ENCODE measurements around the gene ARL16.

DNA sequence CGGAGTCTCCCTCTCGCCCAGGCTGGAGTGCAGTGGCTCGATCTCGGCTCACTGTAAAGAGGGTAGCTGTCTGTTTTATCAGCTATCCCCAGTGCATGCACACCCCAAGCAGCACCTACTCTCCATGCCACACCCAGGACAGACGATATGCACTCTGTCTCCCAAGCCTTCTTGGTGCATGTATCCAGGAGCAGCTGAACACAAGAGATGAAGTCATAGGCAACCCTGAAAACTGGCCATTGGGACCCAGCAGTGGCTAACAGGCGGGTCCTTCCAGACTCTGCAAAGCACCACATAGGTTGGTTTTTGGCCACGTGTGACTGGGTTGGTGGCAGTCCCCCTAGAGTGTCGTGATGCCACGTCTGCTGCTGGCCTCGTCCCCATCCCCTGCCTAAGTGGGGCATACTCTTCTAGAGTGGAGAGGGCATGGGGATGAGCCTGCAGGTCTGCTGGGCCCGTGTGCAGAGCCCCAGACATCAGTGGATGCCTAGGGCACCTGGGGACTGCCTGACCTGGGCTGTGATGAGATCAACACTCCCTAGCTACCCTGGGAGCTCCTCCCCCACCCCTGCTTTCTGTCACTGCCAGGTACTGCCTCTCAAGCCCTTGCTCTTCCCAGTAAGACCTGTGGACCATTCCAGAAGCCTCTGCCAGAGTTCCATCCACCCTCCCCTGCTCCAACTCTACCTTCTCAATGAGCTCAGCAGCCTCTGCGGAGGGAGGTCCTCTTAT, 36.6 kb downstream of the ARL16 start:
- TF ChIP-seq, protein P1, sequence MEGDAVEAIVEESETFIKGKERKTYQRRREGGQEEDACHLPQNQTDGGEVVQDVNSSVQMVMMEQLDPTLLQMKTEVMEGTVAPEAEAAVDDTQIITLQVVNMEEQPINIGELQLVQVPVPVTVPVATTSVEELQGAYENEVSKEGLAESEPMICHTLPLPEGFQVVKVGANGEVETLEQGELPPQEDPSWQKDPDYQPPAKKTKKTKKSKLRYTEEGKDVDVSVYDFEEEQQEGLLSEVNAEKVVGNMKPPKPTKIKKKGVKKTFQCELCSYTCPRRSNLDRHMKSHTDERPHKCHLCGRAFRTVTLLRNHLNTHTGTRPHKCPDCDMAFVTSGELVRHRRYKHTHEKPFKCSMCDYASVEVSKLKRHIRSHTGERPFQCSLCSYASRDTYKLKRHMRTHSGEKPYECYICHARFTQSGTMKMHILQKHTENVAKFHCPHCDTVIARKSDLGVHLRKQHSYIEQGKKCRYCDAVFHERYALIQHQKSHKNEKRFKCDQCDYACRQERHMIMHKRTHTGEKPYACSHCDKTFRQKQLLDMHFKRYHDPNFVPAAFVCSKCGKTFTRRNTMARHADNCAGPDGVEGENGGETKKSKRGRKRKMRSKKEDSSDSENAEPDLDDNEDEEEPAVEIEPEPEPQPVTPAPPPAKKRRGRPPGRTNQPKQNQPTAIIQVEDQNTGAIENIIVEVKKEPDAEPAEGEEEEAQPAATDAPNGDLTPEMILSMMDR (conservative IDR thresholded peaks at IDR 0.05), result no peak
- no peak for TF ChIP-seq ZFX (IDR thresholded peaks at IDR 0.05)

Data from C4-2B (cell line).